Raji (cell line): ENCODE results near the gene CDH8.

Experiments
- POLR2A ChIP-seq: IDR thresholded peaks from 2 replicates; pipeline ENCODE4 v1.6.1; 2011; ENCODE audit warnings: low read depth, low read length, control low read depth; ENCODE audit not compliant: insufficient read depth

Gene CDH8

GRCh38 chr16:62038225-62038624, 2.0 kb upstream of the CDH8 start:
- no peak for TF ChIP-seq POLR2A

DNA sequence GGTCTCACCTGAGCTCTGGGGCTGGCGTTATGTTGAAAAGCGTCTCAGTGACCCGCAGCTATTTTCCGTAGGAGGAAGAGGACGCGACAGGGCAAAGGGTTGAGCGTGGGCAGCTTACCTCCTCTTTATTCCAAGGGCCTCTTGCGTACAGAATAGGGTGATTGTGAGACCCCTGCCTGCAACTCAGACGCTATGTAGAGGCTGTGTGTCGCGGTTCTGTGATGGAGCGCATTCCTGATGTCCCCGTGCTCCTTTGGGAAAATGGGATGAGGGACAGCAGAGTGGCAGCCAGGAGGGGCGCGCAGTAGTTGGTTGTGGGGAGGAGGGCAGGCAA, 531 bp upstream of the CDH8 start:
- TF ChIP-seq POLR2A, result no peak

DNA sequence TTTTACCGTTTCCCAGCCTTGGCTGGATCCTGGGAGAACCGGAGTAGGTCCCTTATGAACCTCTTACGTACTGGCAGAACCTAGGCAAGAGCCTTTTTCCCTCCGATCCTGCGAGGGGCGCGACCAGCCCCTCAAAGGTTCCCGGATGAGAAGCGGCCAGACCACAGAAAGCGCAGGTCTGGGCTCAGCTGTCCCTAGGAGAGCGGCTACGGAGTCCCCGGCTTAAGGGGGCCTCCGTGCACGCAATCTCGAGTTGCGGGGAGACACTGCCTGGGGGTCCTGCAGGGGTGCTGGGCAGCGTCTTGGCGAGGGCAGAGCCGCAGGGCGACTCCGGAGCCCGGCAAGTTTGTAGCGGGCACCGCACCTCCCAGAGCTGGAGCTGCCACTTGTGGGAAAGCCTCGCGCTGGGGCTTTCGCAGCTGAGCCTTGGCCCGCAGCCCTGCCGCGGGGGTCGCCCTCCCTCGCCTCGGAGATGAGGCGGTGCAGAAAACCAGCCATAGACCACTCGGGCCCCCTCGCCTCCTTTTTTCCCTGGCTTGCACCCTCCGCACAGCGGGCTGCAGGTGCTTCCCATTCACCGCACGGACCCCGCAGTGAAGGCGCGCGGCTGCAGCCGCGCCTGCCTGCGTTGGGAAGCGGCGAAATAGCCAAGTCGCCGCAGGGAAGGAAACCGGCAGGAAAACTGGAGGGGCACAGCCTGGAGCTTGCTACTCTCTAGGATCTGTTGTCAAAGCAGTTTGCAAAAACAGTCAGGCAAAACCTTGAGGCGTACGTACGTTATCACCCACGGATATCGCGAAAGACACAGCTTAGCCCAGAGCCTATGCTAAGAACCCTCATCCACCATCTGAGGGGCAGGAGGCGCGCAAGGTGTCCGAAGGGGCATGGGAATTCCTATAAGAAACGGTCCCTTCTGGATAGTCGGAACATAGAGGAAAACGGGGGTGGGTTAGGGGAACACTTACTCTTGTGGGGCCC, 834 bp downstream of the CDH8 start:
- TF ChIP-seq POLR2A, result no peak

DNA sequence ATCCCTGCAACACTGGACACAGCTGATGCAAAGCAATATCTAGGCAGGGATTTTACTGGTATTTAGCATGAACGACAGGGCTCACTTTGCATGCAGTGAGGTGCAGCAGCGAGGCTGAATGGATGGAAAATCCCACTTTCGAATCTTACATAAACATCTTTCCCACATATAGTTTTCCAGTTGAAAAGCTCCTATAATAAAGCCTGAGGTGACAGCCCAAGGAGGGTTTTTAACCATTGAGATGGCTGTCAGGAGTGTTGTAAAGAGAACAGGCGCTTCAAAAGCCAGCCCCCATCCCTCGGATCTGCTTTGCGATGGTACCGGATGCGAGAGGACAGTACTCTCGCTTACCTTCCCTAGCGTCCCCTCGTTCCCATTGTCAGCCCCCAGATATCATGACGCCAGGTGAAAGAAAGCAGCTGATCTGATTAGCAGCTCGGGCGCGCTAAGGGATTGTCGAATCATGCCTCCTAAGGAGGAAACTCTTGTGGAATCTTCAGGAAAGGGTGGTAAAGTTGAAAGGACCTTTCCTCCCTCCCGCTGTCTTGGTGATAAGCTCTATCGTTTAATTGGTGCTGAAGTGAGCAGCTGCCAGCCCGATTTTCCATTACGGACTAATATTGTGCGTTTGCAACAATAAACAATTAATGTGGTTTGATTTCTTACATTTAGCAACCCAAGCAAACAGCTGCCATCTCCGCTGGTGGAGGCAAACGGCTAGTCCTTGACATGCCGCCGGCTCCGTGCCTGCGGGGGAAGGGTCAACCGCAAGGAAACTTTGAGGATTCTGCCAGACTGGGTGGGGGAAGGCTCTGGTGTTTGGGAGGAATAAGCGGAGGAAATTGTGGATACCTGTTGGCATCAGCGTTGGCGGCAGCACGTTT, 1.8 kb downstream of the CDH8 start:
- no peak for TF ChIP-seq POLR2A

DNA sequence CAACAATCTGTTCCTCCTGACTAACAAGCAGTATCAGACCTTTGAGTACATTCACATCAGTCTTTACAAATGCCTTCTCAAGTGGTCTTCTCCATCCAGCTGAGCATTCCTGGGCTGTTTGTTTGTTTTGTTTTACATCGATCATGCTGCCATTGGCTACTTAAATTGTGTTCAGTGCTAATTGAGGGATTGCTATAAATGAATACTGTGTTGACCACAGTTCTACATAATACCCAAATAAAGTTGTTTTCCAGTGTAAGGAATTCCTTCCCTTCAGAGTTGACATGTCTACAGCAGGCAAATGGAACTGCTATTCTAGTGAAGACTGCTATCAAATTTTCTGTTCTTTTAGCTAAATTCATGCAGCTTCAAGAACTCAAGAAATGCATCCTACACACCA, 3.2 kb downstream of the CDH8 start:
- no peak for TF ChIP-seq POLR2A

GRCh38 chr16:62029947-62030346, 6.3 kb downstream of the CDH8 start:
- TF ChIP-seq POLR2A, result no peak

- TF ChIP-seq POLR2A, result no peak
Measured at GRCh38 chr16:62022688-62023087, 13.6 kb downstream of the CDH8 start.

- no peak for TF ChIP-seq POLR2A
Measured at GRCh38 chr16:62021161-62021581, 15.1 kb downstream of the CDH8 start.

- TF ChIP-seq POLR2A, result no peak
Measured at GRCh38 chr16:62020681-62021080, 15.6 kb downstream of the CDH8 start.

DNA sequence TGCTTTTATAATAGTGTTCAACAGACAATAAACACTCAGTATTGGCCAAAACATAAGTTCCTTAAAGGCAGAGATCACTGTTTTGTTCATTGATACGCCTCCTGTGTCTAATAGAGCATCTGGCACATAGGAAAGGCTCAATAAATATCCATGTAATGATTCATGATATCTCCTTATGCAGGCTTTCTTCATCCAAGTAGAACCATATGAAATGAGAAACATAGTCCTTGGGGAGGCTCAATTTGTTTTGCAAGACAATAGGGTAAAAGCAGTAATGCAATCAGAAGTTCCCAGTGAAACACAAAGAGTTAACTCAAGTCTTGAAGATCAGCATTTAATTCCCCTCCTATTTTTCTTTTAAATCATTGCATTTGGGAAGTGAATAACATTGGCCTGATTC, 16.4 kb downstream of the CDH8 start:
- TF ChIP-seq POLR2A, result no peak

DNA sequence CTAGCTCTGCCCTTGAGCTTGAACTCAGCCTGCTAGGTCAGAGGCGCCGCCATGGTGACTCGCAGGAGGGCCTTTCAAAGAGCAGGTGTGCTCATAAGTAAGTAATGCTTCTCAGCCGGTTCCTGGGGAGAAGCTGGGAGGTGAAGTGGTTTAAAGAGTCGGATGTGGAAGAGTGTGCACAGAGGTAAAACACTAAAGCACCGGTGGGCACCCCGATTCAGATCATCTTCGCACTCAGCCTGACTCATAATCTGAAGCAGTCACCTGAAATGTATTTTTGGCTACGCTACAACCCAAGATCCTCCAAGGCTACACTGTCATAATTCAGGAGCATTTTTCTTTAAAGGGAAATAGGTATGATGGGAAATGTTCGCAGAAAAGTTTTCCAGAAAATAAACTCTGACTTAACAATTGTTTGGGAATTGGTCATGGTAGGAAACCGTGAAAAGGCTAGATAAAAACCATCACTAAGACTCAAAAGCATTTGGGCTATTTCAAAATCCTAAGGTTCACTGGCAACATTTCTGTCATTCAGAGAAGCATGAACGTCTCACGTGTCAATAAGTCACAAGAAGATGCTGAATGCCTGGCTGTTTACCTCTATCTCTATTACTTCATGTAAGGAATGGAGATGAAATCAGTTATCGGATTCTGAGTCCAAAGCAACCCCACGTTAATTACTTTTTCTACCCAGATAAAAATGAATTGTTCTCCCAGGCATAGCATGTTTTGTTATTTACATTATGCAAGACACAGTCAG, 17.8 kb downstream of the CDH8 start:
- TF ChIP-seq POLR2A, result no peak

GRCh38 chr16:62014319-62014923, 21.8 kb downstream of the CDH8 start:
- no peak for TF ChIP-seq POLR2A

DNA sequence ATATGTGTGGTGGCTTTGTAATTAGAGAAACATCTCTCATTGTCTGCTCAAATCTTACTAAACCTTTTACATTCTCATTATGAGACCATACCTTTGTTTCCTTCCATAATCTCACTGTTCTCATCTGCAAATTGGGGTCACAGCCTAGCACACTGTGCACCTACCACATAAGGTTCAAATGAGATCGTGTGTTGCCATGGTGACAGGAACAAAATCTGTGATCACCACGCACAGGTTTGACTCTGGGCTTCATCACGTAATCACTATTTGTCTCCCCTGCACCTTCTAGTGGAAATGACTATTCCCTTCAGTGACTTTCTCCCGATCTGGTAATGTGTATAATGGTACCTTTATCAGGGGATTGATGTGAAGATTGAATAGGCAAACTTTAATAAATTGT, 26.1 kb downstream of the CDH8 start:
- TF ChIP-seq POLR2A, result no peak

- no peak for TF ChIP-seq POLR2A
Measured at GRCh38 chr16:61998460-61998859, 37.8 kb downstream of the CDH8 start.

GRCh38 chr16:61993108-61993507, 43.1 kb downstream of the CDH8 start:
- TF ChIP-seq POLR2A, result no peak
